LoVo (cell line): ENCODE data around the gene CACTIN.

Experiments
- DNase-seq: peaks from one replicate; pipeline ENCODE4 v3.0.0-alpha.2; 2016; ENCODE audit warnings: low spot score

CACTIN gene

DNA sequence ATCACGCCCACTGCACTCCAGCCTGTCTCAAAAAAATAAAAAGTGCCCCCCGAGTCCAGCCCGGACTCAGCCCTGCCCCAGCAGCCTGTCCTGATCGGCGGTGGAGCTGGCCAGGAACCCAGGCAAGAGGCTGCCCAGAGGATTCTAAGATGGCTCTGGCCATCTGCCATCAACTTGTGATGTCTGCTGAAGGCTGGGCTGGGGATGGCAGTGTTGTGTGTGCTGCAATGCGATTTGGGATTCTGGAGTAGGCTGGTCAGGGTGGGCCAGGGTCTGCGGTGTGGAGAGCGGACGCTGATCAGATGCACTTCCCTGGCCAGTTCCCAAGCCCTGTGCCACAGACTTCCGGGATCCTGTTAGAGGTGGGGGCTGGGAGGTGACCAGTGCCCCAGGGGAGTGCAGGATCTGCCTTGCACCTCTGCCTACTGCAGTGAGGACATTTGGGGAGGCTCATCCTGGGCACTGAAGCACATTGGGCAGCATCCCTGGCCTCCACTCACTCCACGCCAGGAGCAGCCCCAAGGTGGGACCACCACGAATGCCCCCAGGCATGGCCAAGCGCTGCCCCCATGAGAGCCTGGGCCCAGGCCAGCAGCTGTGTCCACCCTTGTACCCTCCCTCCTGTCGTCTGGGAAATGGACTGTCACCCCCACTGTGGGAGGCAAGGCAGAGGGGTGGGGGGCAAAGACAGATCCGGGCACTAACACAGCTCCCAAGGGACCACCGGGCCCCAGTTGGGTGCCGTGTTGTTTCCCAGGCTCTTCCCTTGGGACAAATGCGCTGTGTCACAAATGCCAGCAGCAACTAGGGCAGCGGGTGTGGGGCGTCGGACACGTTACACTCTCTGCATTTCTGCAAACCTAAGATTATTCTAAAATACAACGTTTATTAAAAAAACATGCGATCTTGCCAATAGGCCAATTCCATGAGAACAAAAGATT, 16.5 kb downstream of the CACTIN start:
- DNase-seq, result no peak

DNA sequence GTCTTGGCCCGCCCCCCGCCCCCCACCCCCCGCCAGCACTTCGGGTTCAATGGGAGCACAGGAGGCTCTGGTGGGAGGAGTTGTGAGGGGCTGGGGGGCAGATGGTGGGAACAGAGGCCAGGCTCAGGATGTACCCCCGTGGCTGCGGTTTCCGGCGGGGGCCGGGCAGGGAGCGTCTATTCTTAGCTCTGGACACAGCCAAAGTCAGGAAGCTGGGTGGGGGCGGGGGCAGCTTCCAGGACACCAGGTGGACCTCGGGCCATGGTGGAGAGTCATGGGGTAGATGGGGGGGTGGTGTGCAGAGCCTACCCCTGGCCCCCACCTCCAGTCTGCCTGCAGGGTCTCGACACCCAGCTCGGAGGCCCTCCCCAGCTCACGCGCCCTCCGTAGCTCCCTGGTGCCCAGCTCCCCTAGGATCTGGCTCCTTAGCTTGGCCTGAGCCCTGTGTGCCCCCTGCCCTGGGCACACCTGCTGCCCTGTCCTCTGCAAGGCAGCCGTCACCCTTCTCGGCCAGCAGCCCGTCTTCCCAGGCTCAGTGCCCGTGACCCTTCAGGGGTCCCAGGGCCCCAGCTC, 17.8 kb downstream of the CACTIN start:
- DNase-seq, result no peak

DNA sequence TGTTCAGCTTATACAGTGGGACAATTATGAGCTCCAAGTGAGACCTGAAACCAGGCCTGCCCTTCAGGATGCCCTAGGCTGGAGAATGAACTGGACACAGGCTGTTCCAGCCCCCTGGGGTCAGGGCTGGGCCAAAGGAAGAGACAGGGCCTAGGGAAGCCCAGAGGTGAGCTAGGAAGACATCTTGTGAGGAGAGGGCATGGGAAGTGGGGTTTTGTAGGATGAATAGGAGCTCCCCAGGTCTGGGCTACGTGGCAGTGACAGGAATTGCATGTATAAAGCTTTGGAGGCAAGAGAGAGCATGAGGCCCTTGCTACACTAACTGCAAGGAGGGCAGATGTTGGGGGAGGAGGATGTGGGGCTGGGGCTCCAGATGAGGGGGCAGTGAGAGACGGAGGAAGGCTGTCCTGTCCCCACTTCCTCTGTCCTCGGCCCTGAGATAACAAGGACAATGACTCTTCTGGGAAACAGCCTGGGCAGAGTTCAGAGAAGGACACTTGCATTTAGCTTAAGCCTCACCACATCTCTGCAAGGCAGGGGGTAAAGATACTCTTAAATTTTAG, 18.4 kb downstream of the CACTIN start:
- DNase-seq, result no peak

DNA sequence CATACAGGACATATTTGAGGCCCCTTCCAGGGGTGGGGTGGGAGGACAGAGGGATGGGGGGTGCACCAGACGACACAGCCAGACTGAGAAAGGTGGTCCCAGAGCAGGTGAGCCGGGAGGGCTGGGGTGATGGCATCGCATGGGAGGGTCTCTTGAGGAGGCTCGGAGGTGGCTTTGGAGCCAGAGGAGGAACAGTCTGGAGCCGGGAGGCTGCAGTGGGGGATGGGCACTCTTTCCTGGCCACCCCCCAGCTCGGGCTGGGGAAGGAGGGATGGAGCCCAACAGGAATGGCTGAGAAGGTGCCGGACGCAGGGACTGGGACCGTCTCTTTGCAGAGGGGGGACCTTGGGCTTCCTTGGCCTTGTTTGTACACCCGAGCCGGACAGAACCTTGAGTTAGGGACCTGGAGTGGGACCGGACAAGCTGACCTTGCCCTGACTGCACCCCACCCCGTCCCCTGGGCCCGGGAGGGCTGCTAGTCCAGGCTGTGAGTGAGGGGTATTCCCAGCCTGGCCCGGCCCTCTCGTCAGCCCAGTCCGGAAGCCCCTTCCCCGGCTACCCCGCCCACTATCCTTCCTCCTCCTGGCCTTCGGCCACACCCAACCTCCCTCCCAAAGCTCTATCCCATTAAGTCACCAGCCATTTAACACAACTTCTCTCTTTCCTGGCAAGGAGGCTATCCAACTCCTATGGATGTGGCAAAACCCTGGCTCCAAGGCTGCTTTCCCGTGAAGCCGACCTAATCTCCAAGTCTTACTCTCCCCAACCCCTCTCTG, 19.1 kb downstream of the CACTIN start:
- DNase-seq, result no peak

GRCh38 chr19:3606690-3607289, 19.8 kb downstream of the CACTIN start, which contains the start of gene TBXA2R:
TSS of gene TBXA2R (minus strand) at chr19:3606875. CDS start at chr19:3600634, 6,241 bp downstream.
- DNase-seq, result no peak

DNA sequence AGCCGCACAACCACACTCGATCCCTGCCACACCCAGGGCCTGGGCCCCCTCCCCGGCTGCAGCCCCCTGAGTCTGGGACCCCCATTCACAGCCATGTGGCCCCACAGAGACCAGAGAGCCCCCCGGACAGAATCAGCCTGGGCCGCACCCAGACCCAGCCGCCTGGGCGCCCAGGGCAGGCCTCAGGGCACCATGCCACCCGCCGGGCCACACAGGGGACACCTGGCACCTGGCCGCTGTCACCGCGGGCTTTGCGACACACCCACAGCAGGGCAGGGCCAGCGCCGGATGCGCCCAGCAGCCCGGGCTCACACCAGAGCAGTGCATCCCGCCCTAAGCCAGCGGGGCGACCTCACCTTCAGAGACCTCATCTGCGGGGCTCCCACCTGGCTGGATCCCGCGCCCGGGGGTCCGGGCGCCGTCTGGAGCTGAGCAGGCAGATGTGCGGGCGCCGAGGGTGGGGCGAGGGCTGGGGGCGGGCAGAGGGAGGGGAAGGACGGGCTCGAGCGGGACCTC, 20.4 kb downstream of the CACTIN start:
- DNase-seq, result peak; percentile 68

- DNase-seq, result no peak
Observed at GRCh38 chr19:3605770-3606169, 20.8 kb downstream of the CACTIN start.

GRCh38 chr19:3605361-3605760, 21.2 kb downstream of the CACTIN start:
- no peak for DNase-seq

DNA sequence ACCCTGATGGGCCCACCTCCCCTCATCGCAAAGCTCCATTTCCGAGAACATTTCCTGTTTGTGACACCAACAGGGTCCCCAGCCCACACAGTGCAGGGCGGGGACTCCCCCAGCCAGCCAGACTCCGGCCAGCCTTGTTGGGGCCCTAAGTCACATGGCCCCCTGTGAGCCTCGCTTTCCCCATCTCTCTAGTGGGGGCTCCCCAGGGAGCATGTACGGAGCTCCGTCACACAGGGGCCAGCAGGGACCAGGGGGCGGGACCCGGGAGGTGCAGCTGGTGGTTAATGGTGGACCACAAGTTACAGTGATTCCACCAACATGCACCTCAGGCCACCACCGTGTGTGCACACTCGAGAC, 21.6 kb downstream of the CACTIN start:
- DNase-seq, result no peak

DNA sequence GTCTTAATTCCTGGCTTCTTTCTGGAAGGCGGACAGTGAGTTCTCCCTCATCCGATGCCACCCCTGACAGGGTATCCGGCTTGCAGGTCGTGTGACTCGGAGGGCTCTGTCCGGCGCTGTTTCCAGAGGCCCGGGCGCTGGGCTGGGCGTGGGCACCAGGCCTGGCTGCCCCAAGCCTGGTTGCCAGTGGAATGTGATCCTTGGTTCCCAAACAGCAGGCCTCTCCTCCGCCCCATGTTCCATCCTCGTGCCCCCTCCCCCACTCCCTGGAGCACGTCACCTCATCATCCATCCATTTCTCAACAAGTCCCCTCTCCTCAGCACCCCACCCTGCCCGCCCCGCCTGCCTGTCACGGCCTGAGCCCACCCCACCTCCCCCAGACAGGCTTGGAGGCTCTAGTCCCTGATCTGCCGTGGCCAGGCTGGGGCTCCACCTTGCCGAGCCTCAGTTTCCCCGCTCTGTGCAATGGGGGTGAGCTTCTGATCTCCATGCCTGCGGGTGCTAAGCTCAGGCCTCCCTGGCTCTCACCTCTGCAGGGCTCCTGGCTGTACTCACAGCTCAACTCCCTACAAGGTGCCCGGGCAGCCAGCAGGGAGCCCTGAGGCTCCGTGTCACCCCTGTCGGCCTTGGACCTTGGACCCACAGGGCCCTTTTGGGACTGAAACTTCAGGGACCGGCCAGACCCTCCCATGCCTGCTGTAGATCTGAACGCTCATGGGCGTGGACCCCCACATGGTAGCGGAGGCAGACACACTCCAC, 22.2 kb downstream of the CACTIN start:
- DNase-seq, result no peak

GRCh38 chr19:3603121-3603811, 23.3 kb downstream of the CACTIN start:
- DNase-seq, result no peak

DNA sequence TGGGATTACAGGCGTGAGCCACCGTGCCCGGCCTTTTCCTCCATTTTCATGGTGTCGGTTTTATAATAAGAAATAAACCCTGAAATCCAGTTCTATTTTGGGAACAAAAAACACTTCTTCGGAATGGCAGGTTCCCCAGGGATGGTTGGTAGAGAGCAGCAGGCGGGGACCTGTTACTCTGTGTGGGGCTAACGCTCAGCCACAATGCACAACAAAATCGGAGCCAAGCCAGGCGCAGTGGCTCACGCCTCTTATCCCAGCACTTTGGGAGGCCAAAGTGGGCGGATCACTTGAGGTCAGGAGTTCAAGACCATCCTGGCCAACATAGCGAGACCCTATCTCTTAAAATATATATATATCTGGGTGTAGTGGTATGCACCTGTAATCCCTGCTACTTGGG, 25.6 kb downstream of the CACTIN start:
- DNase-seq, result no peak

GRCh38 chr19:3599776-3600187, 26.8 kb downstream of the CACTIN start:
- no peak for DNase-seq

- DNase-seq, result no peak
Observed at GRCh38 chr19:3595521-3596061, 31.0 kb downstream of the CACTIN start.

DNA sequence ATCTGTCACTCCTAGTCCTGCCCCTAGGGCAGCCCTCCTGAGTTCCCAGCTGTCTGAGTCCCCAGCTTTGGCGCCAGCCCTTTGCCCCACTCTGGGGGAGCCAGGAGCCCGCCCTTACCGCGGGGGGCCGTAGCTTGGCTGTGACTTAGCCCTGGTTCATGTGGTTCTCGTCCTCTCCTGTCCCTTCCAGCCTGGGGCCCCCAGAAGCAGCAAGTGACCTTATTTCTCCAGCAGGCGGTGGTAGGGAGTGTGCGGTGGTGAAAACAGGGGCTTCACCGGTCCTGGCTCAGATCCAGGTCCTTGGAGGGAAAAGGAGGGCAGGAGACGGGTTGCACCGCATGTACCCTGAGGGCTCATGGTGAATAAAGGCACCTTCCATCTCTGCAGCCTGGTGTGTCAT, 33.4 kb downstream of the CACTIN start:
- DNase-seq, result no peak

DNA sequence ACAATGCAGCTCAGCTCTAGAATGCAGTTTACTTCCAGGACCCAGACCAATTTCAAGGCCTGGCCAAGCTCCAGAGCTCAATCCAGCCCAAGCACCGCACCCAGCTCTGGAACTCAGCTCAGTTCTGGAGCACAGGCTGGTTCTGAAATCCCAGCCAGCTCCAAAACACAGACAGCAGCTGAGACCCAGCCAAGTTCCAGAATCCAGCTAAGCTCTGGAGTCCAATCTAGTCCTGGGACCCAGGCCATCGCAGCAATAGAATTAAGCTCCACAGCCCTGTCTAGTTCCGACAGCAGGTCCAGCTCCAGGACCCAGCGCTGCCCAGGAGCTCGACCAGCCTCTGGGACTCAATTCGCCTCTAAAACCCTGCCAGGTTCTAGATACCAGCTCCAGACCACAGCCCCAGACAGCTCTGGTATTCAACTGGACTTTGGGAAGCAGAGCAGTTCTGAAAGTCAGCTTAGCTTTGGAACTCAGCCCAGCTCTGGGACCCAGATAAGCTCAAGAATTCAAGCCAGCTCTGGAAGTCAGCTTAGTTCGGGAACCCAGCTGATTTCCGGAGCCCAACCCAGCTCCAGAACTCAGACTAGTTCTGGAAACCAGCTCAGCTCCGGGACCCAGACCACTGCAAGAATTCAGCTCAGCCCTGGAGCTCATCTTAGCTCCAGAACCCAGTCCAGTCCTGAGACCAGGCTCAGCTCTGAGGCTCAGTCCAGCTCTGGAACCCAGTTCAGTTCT, 34.5 kb downstream of the CACTIN start:
- DNase-seq, result no peak

DNA sequence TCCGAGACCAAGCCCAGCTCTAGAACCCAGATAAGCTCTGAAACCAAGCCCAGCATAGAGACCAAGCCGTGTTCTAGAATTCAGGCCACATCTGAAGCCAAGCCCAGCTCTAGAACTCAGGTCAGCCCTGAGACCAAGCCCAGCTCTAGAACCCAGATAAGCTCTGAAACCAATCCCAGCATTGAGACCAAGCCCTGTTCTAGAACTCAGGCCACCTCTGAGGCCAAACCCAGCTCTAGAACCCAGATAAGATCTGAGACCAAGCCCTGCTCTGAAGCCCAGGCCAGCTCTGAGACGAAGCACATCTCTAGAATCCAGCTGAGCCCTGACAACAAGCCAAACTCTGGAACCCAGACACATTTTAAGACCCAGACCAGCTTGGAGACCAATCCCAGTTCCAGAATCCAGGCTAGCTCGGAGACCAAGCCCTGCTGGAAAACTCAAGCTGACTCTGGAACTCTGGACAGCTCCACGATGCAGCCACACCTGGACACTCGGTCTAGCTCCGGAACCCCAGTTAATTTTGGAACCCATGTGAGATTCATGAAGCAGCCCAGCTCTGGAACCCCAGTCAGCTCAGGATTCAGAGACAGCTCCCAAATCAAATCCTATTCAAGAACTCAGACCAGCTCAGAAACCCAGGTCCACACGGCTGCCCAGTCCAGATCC, 35.5 kb downstream of the CACTIN start:
- DNase-seq, result no peak

- DNase-seq, result no peak
Observed at GRCh38 chr19:3589949-3590348, 36.6 kb downstream of the CACTIN start.

DNA sequence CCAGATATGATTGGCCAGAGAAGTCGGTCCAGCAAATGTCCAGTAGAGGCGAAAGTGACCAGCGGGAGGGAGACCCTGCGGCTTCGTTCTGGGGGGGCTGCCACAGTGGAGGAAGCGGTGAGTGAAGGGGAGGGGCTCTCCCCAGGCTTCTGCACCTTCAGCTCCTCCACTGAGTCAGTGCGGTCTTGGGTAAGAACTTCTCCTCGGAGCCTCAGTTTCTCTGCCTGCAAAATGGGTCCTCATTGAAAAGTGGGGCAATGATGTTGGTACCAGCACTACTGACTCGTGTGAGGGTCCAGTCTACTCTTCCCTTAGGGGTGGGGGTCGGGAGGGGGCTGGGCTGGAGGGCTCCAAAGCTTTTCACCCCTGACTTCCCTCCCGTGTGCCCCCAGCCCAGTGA, 37.2 kb downstream of the CACTIN start:
- DNase-seq, result no peak
